Measurements from ENCODE around the gene HOXA3. TPM values are rescaled to one million over a fixed set of nuclear protein-coding genes. Genes with fewer than 3 reads are reported as not detected.

Gene HOXA3
- total RNA-seq, 1 experiment from 2014 or later: 4.5 TPM

DNA sequence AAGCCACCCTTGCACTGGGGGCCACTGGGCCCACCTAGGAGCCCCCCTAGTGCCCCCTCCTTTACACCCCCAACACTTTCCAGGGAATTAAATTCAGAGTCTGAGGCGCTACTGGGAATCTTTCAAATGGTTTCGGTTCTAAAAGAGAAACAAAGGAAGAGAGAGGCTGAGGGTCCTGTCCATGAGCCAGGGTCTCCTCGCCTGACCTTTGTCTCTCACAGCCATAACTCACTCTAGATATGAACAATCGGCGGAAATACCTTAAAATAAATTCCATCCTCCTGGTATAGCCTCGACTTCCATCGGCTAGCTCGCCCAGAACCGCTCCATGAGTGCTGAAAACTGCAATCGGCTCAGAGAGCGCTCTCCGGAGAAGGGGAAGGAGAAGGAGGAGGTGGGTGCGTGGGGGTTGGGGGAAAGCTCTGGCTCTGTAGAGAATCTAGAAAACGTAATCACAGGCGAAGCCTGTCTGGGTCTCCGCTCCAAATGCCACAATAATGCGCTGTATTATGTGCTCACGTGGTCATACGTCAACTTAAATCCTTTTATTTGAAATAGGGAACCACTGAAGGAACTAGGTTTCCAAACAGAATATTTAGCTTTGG lies 34.4 kb downstream of the HOXA3 start:
- no peak overlapping the region for H3K9ac ChIP-seq (ENCODE audit: low read length)
- intact Hi-C loops (cut with micrococcal nuclease): no loop called here

DNA sequence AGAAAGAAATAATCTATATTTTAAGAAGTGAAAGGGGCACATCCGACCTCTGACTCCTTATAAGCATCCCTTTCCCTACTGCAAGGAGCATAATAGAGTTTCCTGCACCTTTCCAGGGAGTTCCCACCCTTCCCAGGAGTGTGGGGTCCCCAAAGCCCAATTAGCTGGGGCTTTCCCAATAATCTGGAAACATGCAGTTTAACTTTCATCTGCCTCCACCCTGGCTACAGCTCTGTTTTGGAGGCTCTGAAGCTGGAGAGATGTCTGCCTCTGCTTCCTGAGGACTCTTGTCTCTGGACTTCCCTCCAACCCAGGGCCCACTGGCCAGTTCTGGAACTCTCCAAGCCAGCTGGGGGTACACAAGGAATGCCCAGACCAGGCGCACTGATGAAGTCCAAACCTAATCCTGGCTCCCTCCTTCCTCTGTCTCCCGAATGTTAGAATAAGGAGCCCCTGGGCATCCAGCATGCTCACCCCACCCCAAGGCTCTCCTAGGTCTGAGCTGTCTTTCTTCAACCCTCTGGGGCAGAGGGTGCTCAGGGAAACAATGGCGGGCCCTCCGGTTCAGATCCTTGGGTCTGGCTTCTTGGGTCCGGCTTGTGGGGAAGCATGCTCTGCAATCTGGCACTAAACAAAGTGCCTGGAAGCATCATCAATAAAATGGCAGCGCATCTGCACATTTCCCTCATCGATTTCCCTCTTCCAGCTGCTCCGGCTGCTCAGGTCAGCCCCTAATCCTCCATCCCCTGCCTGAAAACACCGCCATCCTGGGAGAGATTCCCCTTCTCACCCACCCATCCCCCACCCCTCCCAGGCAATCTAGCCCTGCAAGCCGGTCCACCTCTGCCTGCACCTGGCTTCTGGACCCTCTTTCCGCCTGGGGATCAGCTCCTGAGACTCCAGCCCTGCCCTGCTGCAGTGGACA lies 35.2 kb downstream of the HOXA3 start:
- POLR2A ChIA-PET (ENCODE audit: unreplicated experiment): no interaction called here
- H3K79me2 ChIP-seq (ENCODE audit: low read length): peaks cover 67% of the 10 kb centered on the region
- TF ChIP-seq EZH2phosphoT487 (IDR thresholded peaks at IDR 0.05; ENCODE audit: borderline replicate concordance, low read length) (no peak), EZH2 (IDR thresholded peaks at IDR 0.05; ENCODE audit: low read length, unreplicated experiment) (no peak), CTCF (conservative IDR thresholded peaks at IDR 0.05; ENCODE audit: low read depth, low read length) (no peak)
- H3F3A ChIP-seq (ENCODE audit: low read length, unreplicated experiment): peaks cover 3% of the 10 kb centered on the region
- no peaks in the 10 kb centered on the region; the same call in 1 of the 2 replicates for H3K36me3 ChIP-seq (ENCODE audit: low read depth, low read length)
- no peak for DNase-seq
- intact Hi-C loops (cut with micrococcal nuclease): no loop called here
- H3K27ac ChIP-seq (ENCODE audit: low read length): no peak overlapping the region
- H2AFZ ChIP-seq (ENCODE audit: low read length): no peak overlapping the region
- CTCF ChIA-PET: no interaction called here
- H3K4me2 ChIP-seq (ENCODE audit: low read length): 0 out of 2 replicates have a peak overlapping the region, but pooled peaks have one; percentile 98
- no peaks in the 10 kb centered on the region for H3K9me2 ChIP-seq (replicated peaks; ENCODE audit: low read length)
- H3K4me3 ChIP-seq (ENCODE audit: low read length): no peak overlapping the region
- no TSS peak for BruUV-seq (replicated peaks)
- H3K27me3 ChIP-seq (ENCODE audit: low read length): no peaks in the 10 kb centered on the region
- no peak for ATAC-seq
- no peaks in the 10 kb centered on the region for H3K9me3 ChIP-seq (ENCODE audit: low read length)
- H3K4me1 ChIP-seq (ENCODE audit: insufficient read depth, low read length): peaks cover 28% of the 10 kb centered on the region
- no peak overlapping the region for H3K9ac ChIP-seq (ENCODE audit: low read length)
- no peaks in the 10 kb centered on the region for H4K20me1 ChIP-seq (ENCODE audit: low read length)

More for the DNA sequence above, 34.4 kb downstream of the HOXA3 start:
- Histone ChIP-seq H3K4me2 (ENCODE audit: low read length) (no peak overlapping the region), H3K9me3 (ENCODE audit: low read length) (no peaks in the 10 kb centered on the region), H3K36me3 (ENCODE audit: low read depth, low read length) (no peaks in the 10 kb centered on the region; the same call in 1 of the 2 replicates), H3F3A (ENCODE audit: low read length, unreplicated experiment) (peaks cover 3% of the 10 kb centered on the region), H3K4me1 (ENCODE audit: insufficient read depth, low read length) (peaks cover 23% of the 10 kb centered on the region), H3K27me3 (ENCODE audit: low read length) (no peaks in the 10 kb centered on the region), H4K20me1 (ENCODE audit: low read length) (no peaks in the 10 kb centered on the region), H3K9me2 (replicated peaks; ENCODE audit: low read length) (no peaks in the 10 kb centered on the region), H3K27ac (ENCODE audit: low read length) (no peak overlapping the region), H3K4me3 (ENCODE audit: low read length) (no peak overlapping the region), H2AFZ (ENCODE audit: low read length) (no peak overlapping the region), H3K79me2 (ENCODE audit: low read length) (peaks cover 60% of the 10 kb centered on the region)
- POLR2A ChIA-PET (ENCODE audit: unreplicated experiment): no interaction called here
- no TSS peak for BruUV-seq (replicated peaks)
- CTCF ChIA-PET: no interaction called here
- TF ChIP-seq EZH2phosphoT487 (IDR thresholded peaks at IDR 0.05; ENCODE audit: borderline replicate concordance, low read length) (no peak), EZH2 (IDR thresholded peaks at IDR 0.05; ENCODE audit: low read length, unreplicated experiment) (no peak), CTCF (conservative IDR thresholded peaks at IDR 0.05; ENCODE audit: low read depth, low read length) (no peak)
- DNase-seq (no peak), ATAC-seq (no peak)

All from PC-3 (cell line).